ENCODE data around the gene CLBA1. TPM values are rescaled to one million over a fixed set of nuclear protein-coding genes. Genes with fewer than 3 reads are reported as not detected.

CLBA1 gene
- total RNA-seq, 1 donor from 2014 or later, result 4.7 TPM

- TF ChIP-seq CTCF (IDR thresholded peaks at IDR 0.05) (no peak), POLR2A (IDR thresholded peaks at IDR 0.05) (no peak), POLR2AphosphoS5 (IDR thresholded peaks at IDR 0.05; ENCODE audit: insufficient read depth in 1 of 2, low read depth in 1 of 2) (no peak)
- Histone ChIP-seq H3K4me3 (no peak overlapping the region), H3K27ac (no peak overlapping the region), H3K36me3 (no peaks in the 10 kb centered on the region), H3K4me1 (no peaks in the 10 kb centered on the region), H3K27me3 (no peaks in the 10 kb centered on the region), H3K9me3 (no peaks in the 10 kb centered on the region)
- intact Hi-C loops (cut with DNase I), result loop anchor here (5.0 kb wide), 1 partner anchor 62 kb away; the partner anchor contains the start of gene AHNAK2
- DNase-seq (ENCODE audit: extremely low spot score in 2 of 2), result no peak
Observed at GRCh38 chr14:105039458-105040205, 54.0 kb downstream of the CLBA1 start.

- intact Hi-C loops (cut with DNase I), result loop anchor here (5.0 kb wide), 1 partner anchor 65 kb away; the partner anchor contains the start of gene AHNAK2
- TF ChIP-seq POLR2A (IDR thresholded peaks at IDR 0.05), result no peak
- no peak for TF ChIP-seq CTCF (IDR thresholded peaks at IDR 0.05)
- TF ChIP-seq POLR2AphosphoS5 (IDR thresholded peaks at IDR 0.05; ENCODE audit: insufficient read depth in 1 of 2, low read depth in 1 of 2), result no peak
- Histone ChIP-seq H3K27me3 (no peaks in the 10 kb centered on the region), H3K9me3 (no peaks in the 10 kb centered on the region), H3K27ac (no peak overlapping the region), H3K4me1 (no peaks in the 10 kb centered on the region), H3K36me3 (no peaks in the 10 kb centered on the region), H3K4me3 (no peak overlapping the region)
- DNase-seq (ENCODE audit: extremely low spot score in 2 of 2), result no peak
Observed at GRCh38 chr14:105041841-105042765, 56.5 kb downstream of the CLBA1 start.

- no peaks in the 10 kb centered on the region for H3K9me3 ChIP-seq
- intact Hi-C loops (cut with DNase I), result loop anchor here (5.0 kb wide), 1 partner anchor 66 kb away; the partner anchor contains the start of gene AHNAK2
- TF ChIP-seq POLR2AphosphoS5 (IDR thresholded peaks at IDR 0.05; ENCODE audit: insufficient read depth in 1 of 2, low read depth in 1 of 2) (no peak), CTCF (IDR thresholded peaks at IDR 0.05) (no peak), POLR2A (IDR thresholded peaks at IDR 0.05) (no peak)
- no peaks in the 10 kb centered on the region for H3K27me3 ChIP-seq
- H3K4me1 ChIP-seq, result no peaks in the 10 kb centered on the region
- no peak overlapping the region for H3K4me3 ChIP-seq
- H3K27ac ChIP-seq, result no peak overlapping the region
- DNase-seq (ENCODE audit: extremely low spot score in 2 of 2), result no peak
- no peaks in the 10 kb centered on the region for H3K36me3 ChIP-seq
Observed at GRCh38 chr14:105042813-105043212, 57.2 kb downstream of the CLBA1 start.

- intact Hi-C loops (cut with DNase I), result loop anchor here (5.0 kb wide), 1 partner anchor 66 kb away; the partner anchor contains the start of gene AHNAK2
- no peaks in the 10 kb centered on the region for H3K9me3 ChIP-seq
- TF ChIP-seq POLR2AphosphoS5 (IDR thresholded peaks at IDR 0.05; ENCODE audit: insufficient read depth in 1 of 2, low read depth in 1 of 2), result no peak
- no peak for TF ChIP-seq POLR2A (IDR thresholded peaks at IDR 0.05)
- no peak for TF ChIP-seq CTCF (IDR thresholded peaks at IDR 0.05)
- no peak overlapping the region for H3K4me3 ChIP-seq
- no peaks in the 10 kb centered on the region for H3K27me3 ChIP-seq
- DNase-seq (ENCODE audit: extremely low spot score in 2 of 2), result no peak
- no peaks in the 10 kb centered on the region for H3K4me1 ChIP-seq
- no peaks in the 10 kb centered on the region for H3K36me3 ChIP-seq
- no peak overlapping the region for H3K27ac ChIP-seq
Observed at GRCh38 chr14:105043641-105044040, 58.1 kb downstream of the CLBA1 start.

Other genes starting within 250 kb of the CLBA1 start
- gene SIVA1, start 232.6 kb upstream of the CLBA1 start, total RNA-seq, result 284 TPM
- gene AKT1, start 190.0 kb upstream of the CLBA1 start, total RNA-seq, result 92.8 TPM
- 7.6 TPM for gene ZBTB42, start 184.7 kb upstream of the CLBA1 start, total RNA-seq
- gene CEP170B, start 120.5 kb upstream of the CLBA1 start, total RNA-seq, result 17.9 TPM
- gene PLD4, start 60.9 kb upstream of the CLBA1 start, total RNA-seq, result not detected
- 180 TPM for gene AHNAK2, start 7.4 kb upstream of the CLBA1 start, total RNA-seq
- gene CDCA4, start 35.3 kb downstream of the CLBA1 start, total RNA-seq, result 15.2 TPM
- 9.1 TPM for gene GPR132, start 79.6 kb downstream of the CLBA1 start, total RNA-seq
- 17.7 TPM for gene JAG2, start 183.0 kb downstream of the CLBA1 start, total RNA-seq
- 11.0 TPM for gene NUDT14, start 195.5 kb downstream of the CLBA1 start, total RNA-seq

Data from vagina (tissue), 2 donors.